Effector memory CD4-positive, alpha-beta T cell (primary cell): ENCODE measurements around the gene BORCS6.

ENCODE experiments used
- DNase-seq, 3 donors: peaks; one replicate each; pipeline ENCODE4 v3.0.0-alpha.2; 2020
- H3K27ac ChIP-seq: 2 replicates; pipeline ENCODE4 v1.7.0; 2013; ENCODE audit warnings: mild to moderate bottlenecking, low read length, moderate library complexity; ENCODE audit not compliant: insufficient read depth, poor library complexity, severe bottlenecking
- H3K27me3 ChIP-seq: replicated peaks from 2 replicates; pipeline ENCODE4 v1.7.0; 2013; ENCODE audit warnings: mild to moderate bottlenecking, low read length; ENCODE audit not compliant: insufficient read depth, control insufficient read depth, poor library complexity, severe bottlenecking
- H3K36me3 ChIP-seq: 2 replicates; pipeline ENCODE4 v1.7.0; 2013; ENCODE audit warnings: mild to moderate bottlenecking, low read length, moderate library complexity; ENCODE audit not compliant: control insufficient read depth, insufficient read depth
- H3K4me1 ChIP-seq: 2 replicates; pipeline ENCODE4 v1.7.0; 2013; ENCODE audit warnings: low read length, mild to moderate bottlenecking; ENCODE audit not compliant: control insufficient read depth, insufficient read depth, poor library complexity, severe bottlenecking
- H3K4me3 ChIP-seq: 2 replicates; pipeline ENCODE4 v1.7.0; 2013; ENCODE audit warnings: low read length, low read depth, mild to moderate bottlenecking; ENCODE audit not compliant: insufficient read depth, poor library complexity, severe bottlenecking
- H3K9me3 ChIP-seq: 2 replicates; pipeline ENCODE4 v1.7.0; 2013; ENCODE audit warnings: mild to moderate bottlenecking, low read length, moderate library complexity; ENCODE audit not compliant: control insufficient read depth

BORCS6 gene

GRCh38 chr17:8187517-8188262 is 2.3 kb downstream of the BORCS6 start:
- Histone ChIP-seq H3K27me3 (no peaks in the 10 kb centered on the region), H3K4me1 (peaks cover 34% of the 10 kb centered on the region), H3K36me3 (no peaks in the 10 kb centered on the region), H3K27ac (peak overlapping the region; percentile 87), H3K9me3 (no peaks in the 10 kb centered on the region), H3K4me3 (peak overlapping the region; percentile 88)
- DNase-seq, result peak; percentile 77 to 84 (median 83)

GRCh38 chr17:8186787-8187516 is 3.0 kb downstream of the BORCS6 start:
- Histone ChIP-seq H3K36me3 (no peaks in the 10 kb centered on the region), H3K4me3 (peak overlapping the region; percentile 88), H3K27ac (peak overlapping the region; percentile 87), H3K4me1 (peaks cover 29% of the 10 kb centered on the region), H3K27me3 (no peaks in the 10 kb centered on the region), H3K9me3 (no peaks in the 10 kb centered on the region)
- DNase-seq, result peak; percentile 75 to 80 (median 75)

- peak overlapping the region; percentile 87 for H3K27ac ChIP-seq
- H3K4me3 ChIP-seq, result peak overlapping the region; percentile 88
- H3K27me3 ChIP-seq, result no peaks in the 10 kb centered on the region
- no peak for DNase-seq
- H3K4me1 ChIP-seq, result peaks cover 23% of the 10 kb centered on the region
- no peaks in the 10 kb centered on the region for H3K36me3 ChIP-seq
- H3K9me3 ChIP-seq, result no peaks in the 10 kb centered on the region
Observed at GRCh38 chr17:8186446-8186786, 3.6 kb downstream of the BORCS6 start.

- Histone ChIP-seq H3K36me3 (no peaks in the 10 kb centered on the region), H3K9me3 (no peaks in the 10 kb centered on the region), H3K27me3 (no peaks in the 10 kb centered on the region), H3K27ac (peak overlapping the region; percentile 87), H3K4me1 (peaks cover 23% of the 10 kb centered on the region), H3K4me3 (peak overlapping the region; percentile 88)
- DNase-seq, result peak; percentile 75 to 86 (median 79)
Observed at GRCh38 chr17:8185582-8186445, 4.2 kb downstream of the BORCS6 start.

GRCh38 chr17:8176998-8177731 is 12.8 kb downstream of the BORCS6 start:
- H3K4me1 ChIP-seq, result peaks cover 31% of the 10 kb centered on the region
- DNase-seq, result no peak
- H3K27me3 ChIP-seq, result no peaks in the 10 kb centered on the region
- peak overlapping the region; percentile 61 for H3K4me3 ChIP-seq
- H3K36me3 ChIP-seq, result no peaks in the 10 kb centered on the region
- H3K27ac ChIP-seq, result peak overlapping the region; percentile 81
- no peaks in the 10 kb centered on the region for H3K9me3 ChIP-seq

- Histone ChIP-seq H3K36me3 (no peaks in the 10 kb centered on the region), H3K9me3 (no peaks in the 10 kb centered on the region), H3K4me3 (peak within 1 kb of the TSS; percentile 61), H3K27me3 (no peaks in the 10 kb centered on the region), H3K27ac (peak within 1 kb of the TSS; percentile 81), H3K4me1 (peaks cover 31% of the 10 kb centered on the region)
- DNase-seq, result peak; percentile 73 to 84 (median 78)
Observed at GRCh38 chr17:8176197-8176940, 13.6 kb downstream of the BORCS6 start, which contains the start of gene TMEM107. TMEM107 (minus strand) TSS chr17:8176380; CDS start chr17:8176286, 94 bp downstream.

GRCh38 chr17:8175795-8176196 is 14.2 kb downstream of the BORCS6 start:
- H3K27me3 ChIP-seq, result no peaks in the 10 kb centered on the region
- H3K9me3 ChIP-seq, result no peaks in the 10 kb centered on the region
- H3K36me3 ChIP-seq, result no peaks in the 10 kb centered on the region
- DNase-seq, result no peak
- H3K4me1 ChIP-seq, result peaks cover 31% of the 10 kb centered on the region
- peak overlapping the region; percentile 61 for H3K4me3 ChIP-seq
- H3K27ac ChIP-seq, result peak overlapping the region; percentile 81

- no peaks in the 10 kb centered on the region for H3K27me3 ChIP-seq
- H3K4me1 ChIP-seq, result peaks cover 31% of the 10 kb centered on the region
- no peak for DNase-seq
- peak overlapping the region; percentile 39 for H3K4me3 ChIP-seq
- H3K36me3 ChIP-seq, result no peaks in the 10 kb centered on the region
- H3K9me3 ChIP-seq, result no peaks in the 10 kb centered on the region
- H3K27ac ChIP-seq, result peak overlapping the region; percentile 97
Observed at GRCh38 chr17:8173871-8174322, 16.1 kb downstream of the BORCS6 start.
